H9 (cell line): Measurements from ENCODE around the gene DEFB112. TPM values are rescaled to one million over a fixed set of nuclear protein-coding genes. Genes with fewer than 3 reads are reported as not detected.

Source experiments
- DNase-seq: peaks from one replicate; pipeline ENCODE4 v3.0.0-alpha.2; 2017
- H2AFZ ChIP-seq: one replicate; pipeline ENCODE4 v1.6.1; 2013; ENCODE audit warnings: mild to moderate bottlenecking, low read length, control low read depth, moderate library complexity
- H2AK5ac ChIP-seq: 2 replicates; pipeline ENCODE4 v1.6.1; 2013; ENCODE audit warnings: low read length, control low read depth, mixed read lengths; ENCODE audit not compliant: insufficient read length
- H2BK120ac ChIP-seq: one replicate; pipeline ENCODE4 v1.6.1; 2013; ENCODE audit warnings: low read depth, mild to moderate bottlenecking, low read length, control low read depth, inconsistent platforms; ENCODE audit not compliant: poor library complexity, severe bottlenecking
- H2BK12ac ChIP-seq: 2 replicates; pipeline ENCODE4 v1.6.1; 2013; ENCODE audit warnings: low read length, control low read depth, mixed read lengths, low read depth; ENCODE audit not compliant: insufficient read length
- H2BK15ac ChIP-seq: 2 replicates; pipeline ENCODE4 v1.6.1; 2013; ENCODE audit warnings: low read depth, low read length, control low read depth
- H2BK20ac ChIP-seq: one replicate; pipeline ENCODE4 v1.6.1; 2013; ENCODE audit warnings: low read depth, mild to moderate bottlenecking, low read length, control low read depth, inconsistent platforms; ENCODE audit not compliant: poor library complexity, severe bottlenecking
- H2BK5ac ChIP-seq: 2 replicates; pipeline ENCODE4 v1.6.1; 2013; ENCODE audit warnings: low read length, control low read depth, mixed read lengths; ENCODE audit not compliant: insufficient read length
- H3K14ac ChIP-seq: 2 replicates; pipeline ENCODE4 v1.6.1; 2013; ENCODE audit warnings: low read length, control low read depth; ENCODE audit not compliant: insufficient read depth
- H3K18ac ChIP-seq: 2 replicates; pipeline ENCODE4 v1.6.1; 2013; ENCODE audit warnings: low read depth, mild to moderate bottlenecking, mixed read lengths, low read length, control low read depth; ENCODE audit not compliant: insufficient read length
- H3K23ac ChIP-seq: 2 replicates; pipeline ENCODE4 v1.6.1; 2013; ENCODE audit warnings: low read length, control low read depth, mixed read lengths, low read depth; ENCODE audit not compliant: insufficient read length
- H3K23me2 ChIP-seq: 2 replicates; pipeline ENCODE4 v1.6.1; 2013; ENCODE audit warnings: low read depth, mild to moderate bottlenecking, mixed read lengths, low read length, control low read depth; ENCODE audit not compliant: insufficient read length, poor library complexity, severe bottlenecking
- H3K27ac ChIP-seq: 2 replicates; pipeline ENCODE4 v1.5.1; 2013; ENCODE audit warnings: low read length, control low read depth, mixed read lengths, low read depth; ENCODE audit not compliant: insufficient read length
- H3K27me3 ChIP-seq: 2 replicates; pipeline ENCODE4 v1.6.1; 2013; ENCODE audit warnings: low read length, control low read depth, inconsistent platforms; ENCODE audit not compliant: insufficient read depth
- H3K4ac ChIP-seq: 2 replicates; pipeline ENCODE4 v1.6.1; 2013; ENCODE audit warnings: low read depth, mild to moderate bottlenecking, control low read depth, inconsistent platforms, low read length, moderate library complexity
- H3K4me1 ChIP-seq: 2 replicates; pipeline ENCODE4 v1.6.1; 2013; ENCODE audit warnings: low read length, control low read depth, inconsistent platforms; ENCODE audit not compliant: insufficient read depth
- H3K4me2 ChIP-seq: 2 replicates; pipeline ENCODE4 v1.6.1; 2013; ENCODE audit warnings: low read length, control low read depth, mixed read lengths; ENCODE audit not compliant: insufficient read length, insufficient read depth
- H3K56ac ChIP-seq: 2 replicates; pipeline ENCODE4 v1.6.1; 2013; ENCODE audit warnings: low read depth, mild to moderate bottlenecking, mixed read lengths, low read length, control low read depth; ENCODE audit not compliant: insufficient read length
- H3K79me1 ChIP-seq: 2 replicates; pipeline ENCODE4 v1.6.1; 2013; ENCODE audit warnings: low read depth, mild to moderate bottlenecking, moderate library complexity, low read length, control low read depth, inconsistent platforms; ENCODE audit not compliant: insufficient read depth, poor library complexity, severe bottlenecking
- H3K79me2 ChIP-seq: 2 replicates; pipeline ENCODE4 v1.6.1; 2013; ENCODE audit warnings: low read length, control low read depth, inconsistent platforms; ENCODE audit not compliant: insufficient read depth
- H3K9ac ChIP-seq: 2 replicates; pipeline ENCODE4 v1.6.1; 2013; ENCODE audit warnings: low read length, control low read depth, mixed read lengths; ENCODE audit not compliant: insufficient read length; ENCODE audit errors: extremely low read depth
- H3K9me3 ChIP-seq: one replicate; pipeline ENCODE4 v1.6.1; 2013; ENCODE audit warnings: low read depth, low read length, inconsistent platforms; ENCODE audit not compliant: control insufficient read depth
- H3T11ph ChIP-seq: one replicate; pipeline ENCODE4 v1.6.1; 2013; ENCODE audit warnings: mild to moderate bottlenecking, low read length, control low read depth, inconsistent platforms
- H4K20me1 ChIP-seq: one replicate; pipeline ENCODE4 v1.6.1; 2013; ENCODE audit not compliant: control insufficient read depth, insufficient read length, insufficient read depth
- H4K5ac ChIP-seq: 2 replicates; pipeline ENCODE4 v1.6.1; 2013; ENCODE audit warnings: low read depth, mild to moderate bottlenecking, mixed read lengths, low read length, control low read depth; ENCODE audit not compliant: insufficient read length
- H4K8ac ChIP-seq: replicated peaks from 2 replicates; pipeline ENCODE4 v1.6.1; 2013; ENCODE audit warnings: low read length, control low read depth, mixed read lengths, low read depth; ENCODE audit not compliant: insufficient read length
- H4K91ac ChIP-seq: 2 replicates; pipeline ENCODE4 v1.6.1; 2013; ENCODE audit warnings: low read depth, mild to moderate bottlenecking, moderate library complexity, mixed read lengths, low read length, control low read depth; ENCODE audit not compliant: insufficient read length
- H3K27ac Mint-ChIP-seq, 3 experiments: 2 replicates in 2 of 3; 3 replicates in 1 of 3; pipeline ENCODE4 v1.8.0; 2020 to 2021; ENCODE audit warnings: mixed read lengths in 3 of 3, mild to moderate bottlenecking in 1 of 3, moderate library complexity in 1 of 3
- H3K27me3 Mint-ChIP-seq: 2 replicates; pipeline ENCODE4 v1.8.0; 2021; ENCODE audit warnings: low read depth, mild to moderate bottlenecking, moderate library complexity, mixed read lengths
- H3K36me3 Mint-ChIP-seq, 3 experiments: 2 replicates in 2 of 3; 3 replicates in 1 of 3; pipeline ENCODE4 v1.8.0; 2020 to 2021; ENCODE audit warnings: low read depth in 3 of 3, mixed read lengths in 3 of 3; ENCODE audit not compliant: insufficient read depth in 1 of 3
- H3K4me1 Mint-ChIP-seq, 2 experiments: 2 replicates each; pipeline ENCODE4 v1.8.0; 2020; ENCODE audit warnings: mixed read lengths in 2 of 2
- H3K4me3 Mint-ChIP-seq, 2 experiments: 2 replicates in 1 of 2; 3 replicates in 1 of 2; pipeline ENCODE4 v1.8.0; 2020 to 2021; ENCODE audit warnings: mild to moderate bottlenecking in 2 of 2, mixed read lengths in 2 of 2, moderate library complexity in 1 of 2
- H3K9me3 Mint-ChIP-seq, 2 experiments: 2 replicates in 1 of 2; 3 replicates in 1 of 2; pipeline ENCODE4 v1.8.0; 2020; ENCODE audit warnings: mild to moderate bottlenecking in 2 of 2, mixed read lengths in 2 of 2, moderate library complexity in 1 of 2
- WGBS: extraction: QIAGEN DNeasy Blood & Tissue Kit; methylation state at CpG from one replicate; pipeline ENCODE4 v1.1.7; 2013; ENCODE audit warnings: missing lambda C conversion rate, low lambda C conversion rate, mixed read lengths; ENCODE audit not compliant: insufficient read length; ENCODE audit errors: extremely low coverage; 5-methylcytosine and 5-hydroxymethylcytosine counted together
- total RNA-seq: library from RNA; stranded (reverse); gene quantifications from 2 replicates; pipeline ENCODE4 v1.2.1, GENCODE V29; 2021
- TF ChIP-seq, protein P1 (sequence below): fragments of 200-600 bp; sonication (generic); conservative IDR thresholded peaks from 3 replicates; pipeline ENCODE4 v1.8.0; 2021; ENCODE audit warnings: antibody characterized with exemption, mild to moderate bottlenecking

DEFB112 gene
- total RNA-seq, 1 experiment from 2014 or later = not detected

DNA sequence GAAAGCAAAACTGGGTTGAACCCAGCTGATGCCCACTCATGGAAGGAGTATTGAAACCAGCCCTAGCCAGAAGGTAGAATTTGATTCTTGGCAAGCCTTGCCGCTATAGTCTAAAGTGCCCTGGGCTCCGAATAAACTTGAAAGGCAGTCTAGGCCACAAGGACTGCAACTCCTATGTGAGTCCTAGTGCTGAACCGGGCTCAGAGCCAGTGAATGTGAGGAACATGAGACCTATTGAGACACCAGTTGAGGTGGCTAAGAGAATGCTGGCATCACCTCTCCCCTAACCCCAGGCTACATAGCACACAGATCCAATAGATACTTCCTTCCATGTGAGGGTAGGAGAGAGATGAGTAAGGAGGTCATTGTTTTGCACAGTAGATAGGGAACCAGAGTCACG is 24.5 kb downstream of the DEFB112 start:
- no peak overlapping the region for H4K91ac ChIP-seq
- H3K4me1 ChIP-seq = no peaks in the 10 kb centered on the region
- no peak overlapping the region for H3K14ac ChIP-seq
- peak overlapping the region in 1 of 3 experiments; percentile 23; a peak in 2 of 7 replicates for H3K27ac Mint-ChIP-seq
- H3K9me3 ChIP-seq = no peaks in the 10 kb centered on the region
- no peak overlapping the region for H3K23ac ChIP-seq
- no peak overlapping the region for H2AFZ ChIP-seq
- H3K27ac ChIP-seq = no peak overlapping the region
- no peak overlapping the region for H3K56ac ChIP-seq
- no peaks in the 10 kb centered on the region for H3K27me3 ChIP-seq
- no peak overlapping the region for H3K9ac ChIP-seq
- H2BK15ac ChIP-seq = no peak overlapping the region
- H3K36me3 Mint-ChIP-seq = peaks cover 0 to 3% (median 0%) of the 10 kb centered on the region in 3 experiments; a peak in 1 of 7 replicates
- H3K23me2 ChIP-seq = no peaks in the 10 kb centered on the region
- H2BK5ac ChIP-seq = no peak overlapping the region
- 0 out of 5 replicates have a peak, but pooled peaks cover 0 to 2% of the 10 kb centered on the region in 2 experiments for H3K9me3 Mint-ChIP-seq
- no peaks in the 10 kb centered on the region; the same call in 1 of the 2 replicates for H3K79me2 ChIP-seq
- WGBS = no CpG with 5 or more reads among the region's 4 CpGs
- H2BK20ac ChIP-seq = no peak overlapping the region
- H4K20me1 ChIP-seq = no peaks in the 10 kb centered on the region
- no peak overlapping the region for H2BK120ac ChIP-seq
- H2BK12ac ChIP-seq = no peak overlapping the region
- H3K79me1 ChIP-seq = no peaks in the 10 kb centered on the region
- no peak overlapping the region for H4K8ac ChIP-seq
- DNase-seq = no peak
- H3K27me3 Mint-ChIP-seq = no peaks in the 10 kb centered on the region; the same call in 1 of the 2 replicates
- H3K4me2 ChIP-seq = no peak overlapping the region
- H3T11ph ChIP-seq = no peak overlapping the region
- no peak overlapping the region for H3K18ac ChIP-seq
- H3K4me3 Mint-ChIP-seq = no peak overlapping the region
- H4K5ac ChIP-seq = no peak overlapping the region
- no peaks in the 10 kb centered on the region for H3K4me1 Mint-ChIP-seq
- H2AK5ac ChIP-seq = no peak overlapping the region
- no peak overlapping the region for H3K4ac ChIP-seq
- TF ChIP-seq, protein P1, sequence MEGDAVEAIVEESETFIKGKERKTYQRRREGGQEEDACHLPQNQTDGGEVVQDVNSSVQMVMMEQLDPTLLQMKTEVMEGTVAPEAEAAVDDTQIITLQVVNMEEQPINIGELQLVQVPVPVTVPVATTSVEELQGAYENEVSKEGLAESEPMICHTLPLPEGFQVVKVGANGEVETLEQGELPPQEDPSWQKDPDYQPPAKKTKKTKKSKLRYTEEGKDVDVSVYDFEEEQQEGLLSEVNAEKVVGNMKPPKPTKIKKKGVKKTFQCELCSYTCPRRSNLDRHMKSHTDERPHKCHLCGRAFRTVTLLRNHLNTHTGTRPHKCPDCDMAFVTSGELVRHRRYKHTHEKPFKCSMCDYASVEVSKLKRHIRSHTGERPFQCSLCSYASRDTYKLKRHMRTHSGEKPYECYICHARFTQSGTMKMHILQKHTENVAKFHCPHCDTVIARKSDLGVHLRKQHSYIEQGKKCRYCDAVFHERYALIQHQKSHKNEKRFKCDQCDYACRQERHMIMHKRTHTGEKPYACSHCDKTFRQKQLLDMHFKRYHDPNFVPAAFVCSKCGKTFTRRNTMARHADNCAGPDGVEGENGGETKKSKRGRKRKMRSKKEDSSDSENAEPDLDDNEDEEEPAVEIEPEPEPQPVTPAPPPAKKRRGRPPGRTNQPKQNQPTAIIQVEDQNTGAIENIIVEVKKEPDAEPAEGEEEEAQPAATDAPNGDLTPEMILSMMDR = no peak
